Calu3 (cell line): ENCODE data around the gene RBM18. TPM values are rescaled to one million over a fixed set of nuclear protein-coding genes. Genes with fewer than 3 reads are reported as not detected.

Experiments
- BruUV-seq: library from RNA; stranded (reverse); fragments of 400-500 nt; replicated peaks from 2 replicates; lab custom pipeline; 2021; lab: Mats Ljungman, UMichigan
- CTCF ChIA-PET: fragments of 300-600 bp; sonication (Branson Sonifier 250); formaldehyde crosslinking; loops from one replicate; lab custom pipeline; 2022; ENCODE audit warnings: antibody characterized with exemption; lab: Charles Lee
- DNase-seq: peaks from one replicate; pipeline ENCODE4 v3.0.0; 2022
- H3K27ac Mint-ChIP-seq: one replicate; pipeline ENCODE4 v1.8.0; 2022; ENCODE audit warnings: mixed read lengths; ENCODE audit not compliant: unreplicated experiment
- H3K27me3 Mint-ChIP-seq: one replicate; pipeline ENCODE4 v1.8.0; 2022; ENCODE audit warnings: mixed read lengths; ENCODE audit not compliant: unreplicated experiment
- H3K36me3 Mint-ChIP-seq: one replicate; pipeline ENCODE4 v1.8.0; 2022; ENCODE audit warnings: mild to moderate bottlenecking, moderate library complexity, mixed read lengths; ENCODE audit not compliant: insufficient read depth, unreplicated experiment
- H3K4me1 Mint-ChIP-seq: one replicate; pipeline ENCODE4 v1.8.0; 2022; ENCODE audit warnings: mild to moderate bottlenecking, low read depth, mixed read lengths; ENCODE audit not compliant: unreplicated experiment
- H3K4me3 Mint-ChIP-seq: one replicate; pipeline ENCODE4 v1.8.0; 2022; ENCODE audit warnings: mild to moderate bottlenecking, low read depth, moderate library complexity, mixed read lengths; ENCODE audit not compliant: unreplicated experiment
- H3K9me3 Mint-ChIP-seq: one replicate; pipeline ENCODE4 v1.8.0; 2022; ENCODE audit warnings: low read depth, mixed read lengths; ENCODE audit not compliant: unreplicated experiment
- CTCF ChIP-seq: fragments of 200-600 bp; IDR thresholded peaks from one replicate; pipeline ENCODE4 v1.8.0; 2022; ENCODE audit warnings: antibody characterized with exemption; ENCODE audit not compliant: unreplicated experiment
- intact Hi-C: fragments of 100-400 bp; cut with micrococcal nuclease; formaldehyde crosslinking; loops from one replicate; pipeline ENCODE4 v1.10.0; 2022; ENCODE audit not compliant: unreplicated experiment
- total RNA-seq: library from RNA; stranded (reverse); gene quantifications from 2 replicates; pipeline ENCODE4 v1.2.3, GENCODE V29; 2022

The RBM18 gene
- total RNA-seq, 1 experiment from 2014 or later = 13.1 TPM

GRCh38 chr9:122239722-122240121, 24.9 kb downstream of the RBM18 start:
- Mint-ChIP-seq H3K4me3 (no peak overlapping the region), H3K27me3 (peaks cover 2% of the 10 kb centered on the region), H3K36me3 (peaks cover 4% of the 10 kb centered on the region), H3K27ac (no peak overlapping the region), H3K9me3 (no peaks in the 10 kb centered on the region), H3K4me1 (no peaks in the 10 kb centered on the region)
- CTCF ChIA-PET = no interaction called here
- intact Hi-C loops = no loop called here
- no peak for TF ChIP-seq CTCF
- DNase-seq = no peak
- no TSS peak for BruUV-seq

GRCh38 chr9:122236681-122237080, 28.0 kb downstream of the RBM18 start:
- no peak for TF ChIP-seq CTCF
- H3K4me1 Mint-ChIP-seq = no peaks in the 10 kb centered on the region
- H3K36me3 Mint-ChIP-seq = peaks cover 4% of the 10 kb centered on the region
- intact Hi-C loops = no loop called here
- peaks cover 16% of the 10 kb centered on the region for H3K27me3 Mint-ChIP-seq
- CTCF ChIA-PET = no interaction called here
- H3K27ac Mint-ChIP-seq = no peak overlapping the region
- no peak overlapping the region for H3K4me3 Mint-ChIP-seq
- no peak for DNase-seq
- H3K9me3 Mint-ChIP-seq = no peaks in the 10 kb centered on the region
- no TSS peak for BruUV-seq

GRCh38 chr9:122234022-122234748, 30.5 kb downstream of the RBM18 start:
- H3K27ac Mint-ChIP-seq = no peak overlapping the region
- H3K9me3 Mint-ChIP-seq = no peaks in the 10 kb centered on the region
- TF ChIP-seq CTCF = no peak
- BruUV-seq = no TSS peak
- H3K36me3 Mint-ChIP-seq = no peaks in the 10 kb centered on the region
- H3K27me3 Mint-ChIP-seq = peaks cover 16% of the 10 kb centered on the region
- no peak for DNase-seq
- H3K4me1 Mint-ChIP-seq = no peaks in the 10 kb centered on the region
- no peak overlapping the region for H3K4me3 Mint-ChIP-seq
- intact Hi-C loops = no loop called here
- CTCF ChIA-PET = no interaction called here

GRCh38 chr9:122232796-122233306, 31.8 kb downstream of the RBM18 start:
- Mint-ChIP-seq H3K9me3 (no peaks in the 10 kb centered on the region), H3K27me3 (peaks cover 16% of the 10 kb centered on the region), H3K27ac (no peak overlapping the region), H3K4me1 (no peaks in the 10 kb centered on the region), H3K36me3 (no peaks in the 10 kb centered on the region), H3K4me3 (no peak overlapping the region)
- intact Hi-C loops = no loop called here
- TF ChIP-seq CTCF = no peak
- DNase-seq = no peak
- BruUV-seq = no TSS peak
- CTCF ChIA-PET = no interaction called here
